ENCODE results near the gene FGFBP1.

FGFBP1 gene

GRCh38 chr4:15958562-15958961, 20.0 kb upstream of the FGFBP1 start:
- Mint-ChIP-seq H3K36me3 (ENCODE audit: low read depth) (no peaks in the 10 kb centered on the region), H3K27ac (no peak overlapping the region), H3K27me3 (no peaks in the 10 kb centered on the region), H3K9me3 (no peaks in the 10 kb centered on the region), H3K4me1 (ENCODE audit: low read depth) (peaks cover 39% of the 10 kb centered on the region), H3K4me3 (no peak overlapping the region)

GRCh38 chr4:15956179-15956850, 17.8 kb upstream of the FGFBP1 start:
- Mint-ChIP-seq H3K27ac (no peak overlapping the region), H3K27me3 (no peaks in the 10 kb centered on the region), H3K36me3 (ENCODE audit: low read depth) (no peaks in the 10 kb centered on the region), H3K9me3 (no peaks in the 10 kb centered on the region), H3K4me1 (ENCODE audit: low read depth) (peaks cover 17% of the 10 kb centered on the region), H3K4me3 (no peak overlapping the region)

- Mint-ChIP-seq H3K36me3 (ENCODE audit: low read depth) (no peaks in the 10 kb centered on the region), H3K4me3 (no peak overlapping the region), H3K9me3 (no peaks in the 10 kb centered on the region), H3K4me1 (ENCODE audit: low read depth) (peaks cover 12% of the 10 kb centered on the region), H3K27ac (no peak overlapping the region), H3K27me3 (no peaks in the 10 kb centered on the region)
These were observed 17.1 kb upstream of the FGFBP1 start for GRCh38 chr4:15955670-15956069.

- H3K27me3 Mint-ChIP-seq: no peaks in the 10 kb centered on the region
- no peaks in the 10 kb centered on the region for H3K36me3 Mint-ChIP-seq (ENCODE audit: low read depth)
- no peaks in the 10 kb centered on the region for H3K9me3 Mint-ChIP-seq
- no peak overlapping the region for H3K4me3 Mint-ChIP-seq
- H3K27ac Mint-ChIP-seq: no peak overlapping the region
- peaks cover 7% of the 10 kb centered on the region for H3K4me1 Mint-ChIP-seq (ENCODE audit: low read depth)
These were observed 15.1 kb upstream of the FGFBP1 start for GRCh38 chr4:15953625-15954024.

GRCh38 chr4:15951781-15952180, 13.2 kb upstream of the FGFBP1 start:
- no peaks in the 10 kb centered on the region for H3K9me3 Mint-ChIP-seq
- H3K27me3 Mint-ChIP-seq: no peaks in the 10 kb centered on the region
- no peak overlapping the region for H3K27ac Mint-ChIP-seq
- peaks cover 2% of the 10 kb centered on the region for H3K4me1 Mint-ChIP-seq (ENCODE audit: low read depth)
- no peak overlapping the region for H3K4me3 Mint-ChIP-seq
- no peaks in the 10 kb centered on the region for H3K36me3 Mint-ChIP-seq (ENCODE audit: low read depth)

GRCh38 chr4:15948826-15949225, 10.3 kb upstream of the FGFBP1 start:
- Mint-ChIP-seq H3K27ac (no peak overlapping the region), H3K36me3 (ENCODE audit: low read depth) (no peaks in the 10 kb centered on the region), H3K4me3 (no peak overlapping the region), H3K9me3 (no peaks in the 10 kb centered on the region), H3K4me1 (ENCODE audit: low read depth) (no peaks in the 10 kb centered on the region), H3K27me3 (peaks cover 3% of the 10 kb centered on the region)

GRCh38 chr4:15947684-15948083, 9.1 kb upstream of the FGFBP1 start:
- H3K4me3 Mint-ChIP-seq: no peak overlapping the region
- no peaks in the 10 kb centered on the region for H3K36me3 Mint-ChIP-seq (ENCODE audit: low read depth)
- no peaks in the 10 kb centered on the region for H3K9me3 Mint-ChIP-seq
- peaks cover 3% of the 10 kb centered on the region for H3K27me3 Mint-ChIP-seq
- H3K27ac Mint-ChIP-seq: no peak overlapping the region
- no peaks in the 10 kb centered on the region for H3K4me1 Mint-ChIP-seq (ENCODE audit: low read depth)

- Mint-ChIP-seq H3K4me3 (no peak overlapping the region), H3K27me3 (peaks cover 4% of the 10 kb centered on the region), H3K36me3 (ENCODE audit: low read depth) (no peaks in the 10 kb centered on the region), H3K27ac (no peak overlapping the region), H3K9me3 (no peaks in the 10 kb centered on the region), H3K4me1 (ENCODE audit: low read depth) (no peaks in the 10 kb centered on the region)
These were observed 7.0 kb upstream of the FGFBP1 start for GRCh38 chr4:15945516-15945915.

GRCh38 chr4:15944895-15945294, 6.4 kb upstream of the FGFBP1 start:
- no peaks in the 10 kb centered on the region for H3K4me1 Mint-ChIP-seq (ENCODE audit: low read depth)
- H3K27ac Mint-ChIP-seq: no peak overlapping the region
- H3K27me3 Mint-ChIP-seq: peaks cover 8% of the 10 kb centered on the region
- no peak overlapping the region for H3K4me3 Mint-ChIP-seq
- no peaks in the 10 kb centered on the region for H3K9me3 Mint-ChIP-seq
- H3K36me3 Mint-ChIP-seq (ENCODE audit: low read depth): no peaks in the 10 kb centered on the region

- H3K36me3 Mint-ChIP-seq (ENCODE audit: low read depth): no peaks in the 10 kb centered on the region
- peaks cover 8% of the 10 kb centered on the region for H3K27me3 Mint-ChIP-seq
- no peaks in the 10 kb centered on the region for H3K9me3 Mint-ChIP-seq
- H3K4me1 Mint-ChIP-seq (ENCODE audit: low read depth): no peaks in the 10 kb centered on the region
- H3K4me3 Mint-ChIP-seq: no peak overlapping the region
- H3K27ac Mint-ChIP-seq: no peak overlapping the region
These were observed 3.7 kb upstream of the FGFBP1 start for GRCh38 chr4:15942283-15942682.

GRCh38 chr4:15938182-15938581, 358 bp downstream of the FGFBP1 start:
- H3K4me3 Mint-ChIP-seq: no peak overlapping the region
- no peaks in the 10 kb centered on the region for H3K36me3 Mint-ChIP-seq (ENCODE audit: low read depth)
- H3K27me3 Mint-ChIP-seq: peaks cover 5% of the 10 kb centered on the region
- no peak overlapping the region for H3K27ac Mint-ChIP-seq
- no peaks in the 10 kb centered on the region for H3K4me1 Mint-ChIP-seq (ENCODE audit: low read depth)
- H3K9me3 Mint-ChIP-seq: no peaks in the 10 kb centered on the region

- no peak overlapping the region for H3K4me3 Mint-ChIP-seq
- H3K27ac Mint-ChIP-seq: no peak overlapping the region
- H3K9me3 Mint-ChIP-seq: no peaks in the 10 kb centered on the region
- no peaks in the 10 kb centered on the region for H3K4me1 Mint-ChIP-seq (ENCODE audit: low read depth)
- no peaks in the 10 kb centered on the region for H3K36me3 Mint-ChIP-seq (ENCODE audit: low read depth)
- H3K27me3 Mint-ChIP-seq: peaks cover 5% of the 10 kb centered on the region
These were observed 2.0 kb downstream of the FGFBP1 start for GRCh38 chr4:15936495-15936894.

- H3K4me3 Mint-ChIP-seq: no peak overlapping the region
- peaks cover 10% of the 10 kb centered on the region for H3K27me3 Mint-ChIP-seq
- H3K27ac Mint-ChIP-seq: no peak overlapping the region
- no peaks in the 10 kb centered on the region for H3K9me3 Mint-ChIP-seq
- no peaks in the 10 kb centered on the region for H3K36me3 Mint-ChIP-seq (ENCODE audit: low read depth)
- H3K4me1 Mint-ChIP-seq (ENCODE audit: low read depth): no peaks in the 10 kb centered on the region
These were observed 2.8 kb downstream of the FGFBP1 start for GRCh38 chr4:15935504-15936402.

GRCh38 chr4:15934259-15934658, 4.3 kb downstream of the FGFBP1 start:
- Mint-ChIP-seq H3K27me3 (peaks cover 6% of the 10 kb centered on the region), H3K4me3 (no peak overlapping the region), H3K27ac (no peak overlapping the region), H3K4me1 (ENCODE audit: low read depth) (peaks cover 9% of the 10 kb centered on the region), H3K36me3 (ENCODE audit: low read depth) (no peaks in the 10 kb centered on the region), H3K9me3 (no peaks in the 10 kb centered on the region)

GRCh38 chr4:15931451-15932210, 6.9 kb downstream of the FGFBP1 start:
- no peak overlapping the region for H3K27ac Mint-ChIP-seq
- H3K27me3 Mint-ChIP-seq: peaks cover 11% of the 10 kb centered on the region
- no peak overlapping the region for H3K4me3 Mint-ChIP-seq
- peaks cover 14% of the 10 kb centered on the region for H3K4me1 Mint-ChIP-seq (ENCODE audit: low read depth)
- H3K9me3 Mint-ChIP-seq: no peaks in the 10 kb centered on the region
- H3K36me3 Mint-ChIP-seq (ENCODE audit: low read depth): no peaks in the 10 kb centered on the region

All from stimulated activated naive CD8-positive, alpha-beta T cell treated with anti-CD3 and anti-CD28 coated beads, Interleukin-15, Interleukin-2, amounts not matched to agents 100 ng/mL and 50 ng/mL, for 24 hours (primary cell).